Measurements from ENCODE around the gene TIPARP.

The TIPARP gene, protein sequence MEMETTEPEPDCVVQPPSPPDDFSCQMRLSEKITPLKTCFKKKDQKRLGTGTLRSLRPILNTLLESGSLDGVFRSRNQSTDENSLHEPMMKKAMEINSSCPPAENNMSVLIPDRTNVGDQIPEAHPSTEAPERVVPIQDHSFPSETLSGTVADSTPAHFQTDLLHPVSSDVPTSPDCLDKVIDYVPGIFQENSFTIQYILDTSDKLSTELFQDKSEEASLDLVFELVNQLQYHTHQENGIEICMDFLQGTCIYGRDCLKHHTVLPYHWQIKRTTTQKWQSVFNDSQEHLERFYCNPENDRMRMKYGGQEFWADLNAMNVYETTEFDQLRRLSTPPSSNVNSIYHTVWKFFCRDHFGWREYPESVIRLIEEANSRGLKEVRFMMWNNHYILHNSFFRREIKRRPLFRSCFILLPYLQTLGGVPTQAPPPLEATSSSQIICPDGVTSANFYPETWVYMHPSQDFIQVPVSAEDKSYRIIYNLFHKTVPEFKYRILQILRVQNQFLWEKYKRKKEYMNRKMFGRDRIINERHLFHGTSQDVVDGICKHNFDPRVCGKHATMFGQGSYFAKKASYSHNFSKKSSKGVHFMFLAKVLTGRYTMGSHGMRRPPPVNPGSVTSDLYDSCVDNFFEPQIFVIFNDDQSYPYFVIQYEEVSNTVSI

DNA sequence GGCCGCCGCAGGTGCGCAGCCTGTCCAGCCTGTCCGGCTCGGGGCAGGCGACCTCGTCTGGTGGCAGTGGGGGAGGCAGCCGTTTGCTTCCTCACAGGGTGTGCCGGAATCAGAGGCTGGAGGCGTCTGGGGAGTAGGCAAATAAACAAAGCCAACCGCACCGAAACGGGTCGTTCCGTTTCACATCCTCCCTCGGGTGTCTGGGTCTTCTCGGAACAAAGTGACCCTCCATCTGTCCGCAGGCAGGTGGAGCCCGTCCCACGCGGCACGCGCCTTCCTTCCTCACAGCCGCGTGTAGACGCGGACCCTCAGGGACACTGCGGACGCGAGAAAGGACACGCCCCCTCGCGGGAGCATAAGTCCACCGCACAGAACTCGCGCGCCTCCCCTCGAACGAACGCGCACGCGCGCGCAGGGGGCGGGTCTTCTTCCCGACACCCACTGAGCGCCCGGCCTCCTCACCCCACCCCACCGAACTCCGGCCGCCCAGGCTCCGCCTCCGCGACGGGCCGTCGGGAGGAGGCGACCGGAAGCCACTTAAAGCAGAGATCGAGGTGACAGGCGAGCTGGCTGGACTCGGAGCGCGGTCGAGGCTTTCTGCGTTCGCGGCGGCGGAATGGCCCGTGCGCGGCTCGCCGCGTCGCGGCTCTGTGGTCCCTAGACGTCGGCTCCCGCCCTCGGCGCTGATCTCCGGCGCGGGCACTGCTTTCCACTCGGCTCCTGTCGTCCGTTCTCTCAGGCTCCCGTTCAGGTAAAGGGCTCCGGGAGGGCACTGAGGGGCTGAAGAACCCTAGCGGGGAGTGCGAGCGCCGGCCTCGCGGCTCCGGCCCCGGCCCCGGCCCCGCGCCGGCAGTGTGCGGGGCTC lies at the start of gene TIPARP:
TSS of gene TIPARP (plus strand) at position 545 of the 865 bp plus-strand sequence. CDS start 3,108 bp downstream, outside the sequence.
- peak; percentile 100 for DNase-seq (ENCODE audit: extremely low read depth, insufficient read length)
- Histone ChIP-seq H3K36me3 (ENCODE audit: control insufficient read depth, insufficient read depth, low read length) (peaks cover 6% of the 10 kb centered on the region), H3K4me3 (replicated peaks; ENCODE audit: low read depth, low read length) (peak within 1 kb of the TSS; percentile 75)

DNA sequence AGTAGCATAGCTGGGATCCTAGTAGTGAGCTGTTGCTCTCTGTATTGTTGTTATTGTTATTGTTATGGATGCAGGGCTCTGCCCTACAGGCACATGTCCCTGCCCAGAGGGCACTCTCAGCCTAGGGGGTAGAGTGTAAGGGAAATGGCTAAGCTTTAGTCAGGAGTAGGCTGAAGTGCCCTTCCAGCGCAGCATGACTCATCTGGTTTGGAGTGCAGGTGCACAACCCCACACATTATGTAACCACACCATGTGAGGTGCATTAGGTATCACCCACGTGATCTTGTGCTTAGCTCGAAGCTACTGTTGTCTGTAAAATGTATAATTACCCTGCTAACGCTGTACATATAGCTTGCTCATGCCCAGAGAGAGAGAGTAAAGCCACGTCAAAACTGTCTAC lies 48.3 kb upstream of the TIPARP start:
- no peaks in the 10 kb centered on the region for H3K36me3 ChIP-seq (ENCODE audit: control insufficient read depth, insufficient read depth, low read length)
- TF ChIP-seq, protein P1, sequence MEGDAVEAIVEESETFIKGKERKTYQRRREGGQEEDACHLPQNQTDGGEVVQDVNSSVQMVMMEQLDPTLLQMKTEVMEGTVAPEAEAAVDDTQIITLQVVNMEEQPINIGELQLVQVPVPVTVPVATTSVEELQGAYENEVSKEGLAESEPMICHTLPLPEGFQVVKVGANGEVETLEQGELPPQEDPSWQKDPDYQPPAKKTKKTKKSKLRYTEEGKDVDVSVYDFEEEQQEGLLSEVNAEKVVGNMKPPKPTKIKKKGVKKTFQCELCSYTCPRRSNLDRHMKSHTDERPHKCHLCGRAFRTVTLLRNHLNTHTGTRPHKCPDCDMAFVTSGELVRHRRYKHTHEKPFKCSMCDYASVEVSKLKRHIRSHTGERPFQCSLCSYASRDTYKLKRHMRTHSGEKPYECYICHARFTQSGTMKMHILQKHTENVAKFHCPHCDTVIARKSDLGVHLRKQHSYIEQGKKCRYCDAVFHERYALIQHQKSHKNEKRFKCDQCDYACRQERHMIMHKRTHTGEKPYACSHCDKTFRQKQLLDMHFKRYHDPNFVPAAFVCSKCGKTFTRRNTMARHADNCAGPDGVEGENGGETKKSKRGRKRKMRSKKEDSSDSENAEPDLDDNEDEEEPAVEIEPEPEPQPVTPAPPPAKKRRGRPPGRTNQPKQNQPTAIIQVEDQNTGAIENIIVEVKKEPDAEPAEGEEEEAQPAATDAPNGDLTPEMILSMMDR (IDR thresholded peaks at IDR 0.05; ENCODE audit: insufficient read depth, low read length, poor library complexity, severe bottlenecking): no peak
- H3K4me3 ChIP-seq (replicated peaks; ENCODE audit: low read depth, low read length): no peak overlapping the region
- no peak for DNase-seq (ENCODE audit: extremely low read depth, insufficient read length)
- no peaks in the 10 kb centered on the region for H3K27me3 ChIP-seq (replicated peaks; ENCODE audit: control insufficient read depth, insufficient read depth, low read length)

More for the DNA sequence above, at the start of gene TIPARP:
- TF ChIP-seq, protein P1 (IDR thresholded peaks at IDR 0.05; ENCODE audit: insufficient read depth, low read length, poor library complexity, severe bottlenecking): peak; percentile 88
- no peaks in the 10 kb centered on the region for H3K27me3 ChIP-seq (replicated peaks; ENCODE audit: control insufficient read depth, insufficient read depth, low read length)

DNA sequence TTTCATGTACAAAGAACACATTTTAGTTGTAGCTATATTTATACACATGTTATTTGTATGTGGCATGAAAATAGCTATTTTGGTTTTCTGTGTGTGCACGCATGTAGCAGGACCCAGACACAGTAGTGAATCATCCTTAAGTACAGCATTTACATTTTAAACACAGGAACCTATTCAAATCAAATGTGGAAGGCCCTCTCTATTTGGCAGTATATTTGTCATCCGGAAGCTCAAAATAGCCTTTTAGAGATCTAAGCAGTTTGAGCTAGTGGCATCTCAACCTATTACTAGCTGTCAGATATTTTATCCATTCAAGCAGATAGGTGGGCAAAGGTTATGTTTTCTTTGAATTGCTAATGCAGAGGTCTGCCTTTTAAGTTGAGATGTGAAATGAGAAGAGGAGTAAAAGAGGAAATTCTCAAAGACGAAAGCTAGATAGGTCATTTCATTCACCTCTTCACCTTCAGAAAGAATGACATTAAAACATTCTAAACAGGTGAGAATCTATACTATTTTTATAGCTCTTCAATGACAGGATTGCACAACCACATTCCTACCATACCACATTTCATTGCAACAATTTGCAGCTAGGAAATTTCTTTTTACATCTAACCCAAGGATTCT lies 46.3 kb upstream of the TIPARP start:
- Histone ChIP-seq H3K4me3 (replicated peaks; ENCODE audit: low read depth, low read length) (no peak overlapping the region), H3K27me3 (replicated peaks; ENCODE audit: control insufficient read depth, insufficient read depth, low read length) (no peaks in the 10 kb centered on the region), H3K36me3 (ENCODE audit: control insufficient read depth, insufficient read depth, low read length) (no peaks in the 10 kb centered on the region)
- DNase-seq (ENCODE audit: extremely low read depth, insufficient read length): no peak
- TF ChIP-seq, protein P1 (IDR thresholded peaks at IDR 0.05; ENCODE audit: insufficient read depth, low read length, poor library complexity, severe bottlenecking): no peak

DNA sequence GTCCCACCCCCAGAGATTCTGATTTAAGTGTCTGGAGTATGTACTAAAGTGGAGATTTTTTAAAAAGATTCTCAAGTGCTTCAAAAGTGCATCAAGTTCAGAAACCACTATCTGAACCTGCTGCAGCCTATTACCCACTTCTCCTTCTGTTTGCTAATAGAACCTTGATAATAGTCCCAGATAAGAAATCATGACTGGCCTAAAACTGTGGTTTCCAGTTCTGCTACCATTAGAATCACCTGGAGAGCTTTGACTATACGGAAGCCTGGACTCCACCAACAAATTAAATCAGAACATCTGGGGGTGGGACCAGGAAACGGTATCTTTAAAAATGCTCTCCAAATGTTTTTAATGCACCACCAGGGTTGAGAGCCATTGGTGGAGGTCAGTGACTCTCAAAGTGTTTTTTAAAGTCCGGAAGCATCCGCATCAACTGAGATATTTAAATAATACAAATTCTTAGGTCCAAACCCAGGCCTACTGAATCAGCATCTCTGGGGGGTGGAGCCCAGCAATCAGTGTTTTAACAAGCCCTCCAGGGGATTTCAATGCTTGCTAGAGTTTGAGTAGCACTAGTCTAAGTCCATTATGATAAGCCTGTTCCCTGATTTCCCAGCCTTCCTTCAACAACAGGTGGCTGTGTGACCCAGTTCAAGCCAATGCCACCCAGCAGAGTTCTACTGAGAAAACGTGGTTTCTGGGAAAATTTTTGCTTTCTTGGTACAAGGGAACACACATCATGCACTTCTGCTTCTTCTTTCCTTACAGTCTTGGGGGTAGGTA lies 45.4 kb upstream of the TIPARP start:
- DNase-seq (ENCODE audit: extremely low read depth, insufficient read length): no peak
- Histone ChIP-seq H3K27me3 (replicated peaks; ENCODE audit: control insufficient read depth, insufficient read depth, low read length) (no peaks in the 10 kb centered on the region), H3K36me3 (ENCODE audit: control insufficient read depth, insufficient read depth, low read length) (no peaks in the 10 kb centered on the region), H3K4me3 (replicated peaks; ENCODE audit: low read depth, low read length) (no peak overlapping the region)
- TF ChIP-seq, protein P1 (IDR thresholded peaks at IDR 0.05; ENCODE audit: insufficient read depth, low read length, poor library complexity, severe bottlenecking): no peak

Data from GM06990 (cell line).